Cardiac muscle cell (in vitro differentiated cells and primary cell): ENCODE results near the gene KATNAL2. TPM values are rescaled to one million over a fixed set of nuclear protein-coding genes. Genes with fewer than 3 reads are reported as not detected.
"Not testable (repeated sequence)": the region's sequence is repeated elsewhere in the genome, so short reads cannot be mapped to it uniquely, and the experiment has no call there.

ENCODE experiments used
- DNase-seq, 2 donors: peaks; one replicate each; pipeline versions ENCODE4 v3.0.0 to v3.0.0-alpha.2; 2010 to 2017; ENCODE audit warnings: low read depth in 1 of 2, low spot score in 1 of 2
- H3K27ac ChIP-seq: fragments of 200-600 bp; sonication (generic); 2 replicates; pipeline ENCODE4 v1.5.1; 2016
- H3K27me3 ChIP-seq: fragments of 200-600 bp; sonication (generic); 2 replicates; pipeline ENCODE4 v1.6.0; 2016; ENCODE audit warnings: control low read depth
- H3K36me3 ChIP-seq: fragments of 200-600 bp; sonication (generic); 2 replicates; pipeline ENCODE4 v1.5.1; 2016; ENCODE audit warnings: control low read depth
- H3K4me1 ChIP-seq: fragments of 200-600 bp; sonication (generic); 2 replicates; pipeline ENCODE4 v1.8.1; 2017; ENCODE audit warnings: low read depth, mild to moderate bottlenecking, mixed run types
- H3K4me3 ChIP-seq: fragments of 200-600 bp; sonication (generic); 2 replicates; pipeline ENCODE4 v1.5.1; 2016; ENCODE audit warnings: mild to moderate bottlenecking
- H3K9me3 ChIP-seq: fragments of 200-600 bp; sonication (generic); 2 replicates; pipeline ENCODE4 v1.5.1; 2017; ENCODE audit warnings: low read depth, mild to moderate bottlenecking, control low read depth
- polyA plus RNA-seq: library from polyadenylated mRNA; unstranded; fragments of >200 nt; fragmentation: Nextera tagmentation; extraction: Ambion mirVana; gene quantifications from 2 replicates; pipeline ENCODE4 v1.2.1, GENCODE V29; 2016
- total RNA-seq: library from RNA; depleted of rRNA; stranded (reverse); fragments of >200 nt; gene quantifications from 2 replicates; pipeline ENCODE4 v1.2.3, GENCODE V29; 2016
- TF ChIP-seq, protein P1 (sequence below): IDR thresholded peaks from 2 replicates; pipeline ENCODE4 v1.5.1; 2012; ENCODE audit warnings: low read depth, mild to moderate bottlenecking, low read length

The KATNAL2 gene
- total and polyA plus RNA-seq, 2 experiments from 2014 or later, result 11.3 to 19.6 TPM

- Histone ChIP-seq H3K4me3 (no peak overlapping the region), H3K36me3 (no peaks in the 10 kb centered on the region), H3K4me1 (no peaks in the 10 kb centered on the region), H3K27me3 (no peaks in the 10 kb centered on the region), H3K9me3 (no peaks in the 10 kb centered on the region), H3K27ac (no peak overlapping the region)
- DNase-seq, result no peak
- TF ChIP-seq, protein P1, sequence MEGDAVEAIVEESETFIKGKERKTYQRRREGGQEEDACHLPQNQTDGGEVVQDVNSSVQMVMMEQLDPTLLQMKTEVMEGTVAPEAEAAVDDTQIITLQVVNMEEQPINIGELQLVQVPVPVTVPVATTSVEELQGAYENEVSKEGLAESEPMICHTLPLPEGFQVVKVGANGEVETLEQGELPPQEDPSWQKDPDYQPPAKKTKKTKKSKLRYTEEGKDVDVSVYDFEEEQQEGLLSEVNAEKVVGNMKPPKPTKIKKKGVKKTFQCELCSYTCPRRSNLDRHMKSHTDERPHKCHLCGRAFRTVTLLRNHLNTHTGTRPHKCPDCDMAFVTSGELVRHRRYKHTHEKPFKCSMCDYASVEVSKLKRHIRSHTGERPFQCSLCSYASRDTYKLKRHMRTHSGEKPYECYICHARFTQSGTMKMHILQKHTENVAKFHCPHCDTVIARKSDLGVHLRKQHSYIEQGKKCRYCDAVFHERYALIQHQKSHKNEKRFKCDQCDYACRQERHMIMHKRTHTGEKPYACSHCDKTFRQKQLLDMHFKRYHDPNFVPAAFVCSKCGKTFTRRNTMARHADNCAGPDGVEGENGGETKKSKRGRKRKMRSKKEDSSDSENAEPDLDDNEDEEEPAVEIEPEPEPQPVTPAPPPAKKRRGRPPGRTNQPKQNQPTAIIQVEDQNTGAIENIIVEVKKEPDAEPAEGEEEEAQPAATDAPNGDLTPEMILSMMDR, result no peak
These were observed 40.8 kb downstream of the KATNAL2 start for GRCh38 chr18:46958209-46958608.

- not testable (repeated sequence) for H3K27me3 ChIP-seq, H3K4me1 ChIP-seq, H3K4me3 ChIP-seq, H3K36me3 ChIP-seq, H3K9me3 ChIP-seq, DNase-seq, H3K27ac ChIP-seq
These were observed 46.5 kb downstream of the KATNAL2 start for GRCh38 chr18:46963656-46964578.

GRCh38 chr18:46964579-46965293 is 47.3 kb downstream of the KATNAL2 start:
- H3K4me1 ChIP-seq, H3K4me3 ChIP-seq, H3K9me3 ChIP-seq, H3K27me3 ChIP-seq, DNase-seq, H3K27ac ChIP-seq, H3K36me3 ChIP-seq: not testable (repeated sequence)

DNA sequence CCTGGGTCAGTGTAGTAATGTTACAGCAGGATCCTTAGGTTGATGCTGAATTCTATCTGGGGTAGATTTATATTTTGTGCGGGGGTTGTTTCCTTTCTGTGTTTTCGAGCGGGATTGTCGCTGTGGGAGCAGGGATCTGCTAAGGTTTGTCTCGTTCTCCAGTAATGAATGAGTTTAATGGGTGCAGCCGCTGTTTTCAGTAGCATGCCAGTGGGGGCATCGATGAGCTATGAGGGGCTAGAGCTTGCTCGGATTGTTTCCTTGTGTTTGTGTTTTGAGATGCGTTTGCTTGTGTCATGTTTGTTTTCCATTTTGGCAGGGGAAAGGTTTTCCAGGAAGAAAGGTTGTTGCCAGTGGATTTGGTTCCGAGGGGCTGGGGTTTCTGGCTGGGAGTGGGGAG is 48.9 kb downstream of the KATNAL2 start:
- H3K9me3 ChIP-seq, H3K4me3 ChIP-seq, H3K4me1 ChIP-seq: not testable (repeated sequence)

GRCh38 chr18:46969551-46969950 is 52.1 kb downstream of the KATNAL2 start:
- DNase-seq, H3K36me3 ChIP-seq, H3K9me3 ChIP-seq, H3K27ac ChIP-seq, H3K27me3 ChIP-seq, H3K4me3 ChIP-seq, H3K4me1 ChIP-seq: not testable (repeated sequence)

More for the DNA sequence above, 48.9 kb downstream of the KATNAL2 start:
- not testable (repeated sequence) for H3K36me3 ChIP-seq, H3K27me3 ChIP-seq, DNase-seq, H3K27ac ChIP-seq

DNA sequence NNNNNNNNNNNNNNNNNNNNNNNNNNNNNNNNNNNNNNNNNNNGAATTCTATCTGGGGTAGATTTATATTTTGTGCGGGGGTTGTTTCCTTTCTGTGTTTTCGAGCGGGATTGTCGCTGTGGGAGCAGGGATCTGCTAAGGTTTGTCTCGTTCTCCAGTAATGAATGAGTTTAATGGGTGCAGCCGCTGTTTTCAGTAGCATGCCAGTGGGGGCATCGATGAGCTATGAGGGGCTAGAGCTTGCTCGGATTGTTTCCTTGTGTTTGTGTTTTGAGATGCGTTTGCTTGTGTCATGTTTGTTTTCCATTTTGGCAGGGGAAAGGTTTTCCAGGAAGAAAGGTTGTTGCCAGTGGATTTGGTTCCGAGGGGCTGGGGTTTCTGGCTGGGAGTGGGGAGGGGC is 102.5 kb downstream of the KATNAL2 start:
- H3K9me3 ChIP-seq, H3K27me3 ChIP-seq, H3K4me3 ChIP-seq, H3K4me1 ChIP-seq, DNase-seq, H3K27ac ChIP-seq, H3K36me3 ChIP-seq: not testable (repeated sequence)

DNA sequence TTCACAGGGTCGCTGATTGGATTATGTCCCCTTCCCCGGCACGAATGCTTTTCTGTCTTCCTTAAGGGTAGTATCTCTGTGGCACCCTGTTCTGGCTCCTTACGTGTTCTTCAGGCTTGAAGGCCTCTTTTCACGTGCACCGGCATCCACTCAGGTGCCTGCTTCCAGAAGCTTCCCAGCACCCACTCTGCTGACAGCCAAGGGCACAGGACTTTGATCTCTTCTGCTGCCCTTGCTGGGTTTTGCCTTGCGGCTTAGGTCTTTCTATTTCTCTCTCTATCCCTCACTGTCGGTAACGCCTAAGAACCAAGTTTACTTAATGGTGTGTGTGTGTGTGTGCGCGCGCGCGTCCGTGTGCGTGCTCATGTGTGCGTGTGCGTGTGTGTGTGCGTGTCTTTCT is 103.4 kb downstream of the KATNAL2 start:
- H3K36me3 ChIP-seq, DNase-seq, H3K4me3 ChIP-seq, H3K27me3 ChIP-seq, H3K9me3 ChIP-seq, H3K27ac ChIP-seq, H3K4me1 ChIP-seq: not testable (repeated sequence)

DNA sequence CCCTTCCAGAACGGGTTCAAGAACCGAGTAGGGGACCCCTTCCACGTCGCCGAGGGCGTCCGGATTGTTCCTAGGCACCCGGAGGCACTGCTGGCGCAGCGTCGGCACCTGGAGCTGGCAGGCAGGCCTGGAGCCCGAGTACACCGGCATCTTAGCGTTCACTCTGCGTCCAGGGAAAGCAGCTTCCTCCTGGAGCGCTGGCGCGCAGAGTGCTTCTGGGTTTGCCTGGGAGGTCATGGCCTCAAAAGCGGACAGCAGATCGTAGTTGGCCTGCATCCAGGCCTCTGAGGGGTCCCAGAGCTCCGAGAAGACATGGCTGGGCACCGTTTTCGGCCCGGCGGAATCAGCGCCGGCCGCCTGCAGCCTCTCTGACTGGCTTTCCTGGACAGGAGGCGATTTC is 105.4 kb downstream of the KATNAL2 start:
- H3K9me3 ChIP-seq, DNase-seq, H3K27me3 ChIP-seq, H3K4me3 ChIP-seq, H3K36me3 ChIP-seq, H3K27ac ChIP-seq, H3K4me1 ChIP-seq: not testable (repeated sequence)

- H3K4me1 ChIP-seq, H3K4me3 ChIP-seq, H3K9me3 ChIP-seq, DNase-seq, H3K27ac ChIP-seq, H3K36me3 ChIP-seq, H3K27me3 ChIP-seq: not testable (repeated sequence)
These were observed 106.5 kb downstream of the KATNAL2 start for GRCh38 chr18:47023769-47024465.

GRCh38 chr18:47025557-47026174 is 108.3 kb downstream of the KATNAL2 start:
- not testable (repeated sequence) for DNase-seq, H3K27me3 ChIP-seq, H3K4me1 ChIP-seq

DNA sequence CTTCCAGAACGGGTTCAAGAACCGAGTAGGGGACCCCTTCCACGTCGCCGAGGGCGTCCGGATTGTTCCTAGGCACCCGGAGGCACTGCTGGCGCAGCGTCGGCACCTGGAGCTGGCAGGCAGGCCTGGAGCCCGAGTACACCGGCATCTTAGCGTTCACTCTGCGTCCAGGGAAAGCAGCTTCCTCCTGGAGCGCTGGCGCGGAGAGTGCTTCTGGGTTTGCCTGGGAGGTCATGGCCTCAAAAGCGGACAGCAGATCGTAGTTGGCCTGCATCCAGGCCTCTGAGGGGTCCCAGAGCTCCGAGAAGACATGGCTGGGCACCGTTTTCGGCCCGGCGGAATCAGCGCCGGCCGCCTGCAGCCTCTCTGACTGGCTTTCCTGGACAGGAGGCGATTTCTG is 111.3 kb downstream of the KATNAL2 start:
- not testable (repeated sequence) for H3K4me3 ChIP-seq, H3K27ac ChIP-seq

More at GRCh38 chr18:47025557-47026174, 108.3 kb downstream of the KATNAL2 start:
- not testable (repeated sequence) for H3K4me3 ChIP-seq, H3K9me3 ChIP-seq, H3K36me3 ChIP-seq, H3K27ac ChIP-seq

GRCh38 chr18:47029684-47030353 is 112.4 kb downstream of the KATNAL2 start:
- not testable (repeated sequence) for H3K4me1 ChIP-seq, H3K36me3 ChIP-seq, DNase-seq, H3K4me3 ChIP-seq, H3K9me3 ChIP-seq, H3K27me3 ChIP-seq, H3K27ac ChIP-seq

More for the DNA sequence above, 111.3 kb downstream of the KATNAL2 start:
- H3K36me3 ChIP-seq, H3K9me3 ChIP-seq, H3K4me1 ChIP-seq, DNase-seq, H3K27me3 ChIP-seq: not testable (repeated sequence)
